Effector memory CD8-positive, alpha-beta T cell (primary cell): Measurements from ENCODE around the gene FRMD5.

Experiments
- ATAC-seq: fragments of 150-1000 bp; cut with Tn5 transposase; replicated peaks from 2 replicates; pipeline ENCODE4 v1.10.0; 2021; ENCODE audit warnings: mild to moderate bottlenecking, moderate library complexity
- DNase-seq, 3 experiments: peaks; one replicate each; pipeline ENCODE4 v3.0.0; 2021
- H3K27ac Mint-ChIP-seq, 2 donors: one replicate each; pipeline ENCODE4 v1.8.0; 2022; ENCODE audit warnings: mild to moderate bottlenecking in 2 of 2, mixed read lengths in 2 of 2, moderate library complexity in 2 of 2
- H3K27me3 Mint-ChIP-seq, 2 donors: one replicate each; pipeline ENCODE4 v1.8.0; 2022; ENCODE audit warnings: mixed read lengths in 2 of 2
- H3K36me3 Mint-ChIP-seq: one replicate; pipeline ENCODE4 v1.8.0; 2022; ENCODE audit warnings: mild to moderate bottlenecking, moderate library complexity, mixed read lengths; ENCODE audit not compliant: insufficient read depth
- H3K4me1 Mint-ChIP-seq, 2 donors: one replicate each; pipeline ENCODE4 v1.8.0; 2022; ENCODE audit warnings: low read depth in 2 of 2, mixed read lengths in 2 of 2
- H3K4me3 Mint-ChIP-seq, 2 donors: one replicate each; pipeline ENCODE4 v1.8.0; 2022; ENCODE audit warnings: mild to moderate bottlenecking in 2 of 2, mixed read lengths in 2 of 2, moderate library complexity in 2 of 2
- H3K9me3 Mint-ChIP-seq, 2 donors: one replicate each; pipeline ENCODE4 v1.8.0; 2022; ENCODE audit warnings: mixed read lengths in 2 of 2

FRMD5 gene

GRCh38 chr15:43989938-43990337, 205.1 kb downstream of the FRMD5 start:
- Mint-ChIP-seq H3K4me3 (no peak overlapping the region), H3K27me3 (peaks cover 8 to 30% of the 10 kb centered on the region in 2 donors), H3K36me3 (no peaks in the 10 kb centered on the region), H3K27ac (no peak overlapping the region), H3K4me1 (no peaks in the 10 kb centered on the region), H3K9me3 (no peaks in the 10 kb centered on the region)
- DNase-seq (no peak), ATAC-seq (no peak)

- Mint-ChIP-seq H3K9me3 (no peaks in the 10 kb centered on the region), H3K27ac (no peak overlapping the region), H3K4me1 (no peaks in the 10 kb centered on the region), H3K4me3 (no peak overlapping the region), H3K27me3 (peaks cover 14 to 31% of the 10 kb centered on the region in 2 donors), H3K36me3 (no peaks in the 10 kb centered on the region)
- DNase-seq: no peak
- no peak for ATAC-seq
Observed at GRCh38 chr15:43988900-43989299, 206.2 kb downstream of the FRMD5 start.

GRCh38 chr15:43987924-43988323, 207.1 kb downstream of the FRMD5 start:
- H3K27ac Mint-ChIP-seq: no peak overlapping the region
- H3K36me3 Mint-ChIP-seq: no peaks in the 10 kb centered on the region
- no peaks in the 10 kb centered on the region for H3K4me1 Mint-ChIP-seq
- ATAC-seq (no peak), DNase-seq (no peak)
- no peak overlapping the region for H3K4me3 Mint-ChIP-seq
- H3K9me3 Mint-ChIP-seq: no peaks in the 10 kb centered on the region
- H3K27me3 Mint-ChIP-seq: peaks cover 18 to 41% of the 10 kb centered on the region in 2 donors

GRCh38 chr15:43985976-43986680, 208.9 kb downstream of the FRMD5 start:
- no peaks in the 10 kb centered on the region for H3K4me1 Mint-ChIP-seq
- DNase-seq: no peak
- peaks cover 31 to 53% of the 10 kb centered on the region in 2 donors for H3K27me3 Mint-ChIP-seq
- H3K4me3 Mint-ChIP-seq: no peak overlapping the region
- ATAC-seq: no peak
- no peaks in the 10 kb centered on the region for H3K36me3 Mint-ChIP-seq
- H3K9me3 Mint-ChIP-seq: no peaks in the 10 kb centered on the region
- H3K27ac Mint-ChIP-seq: no peak overlapping the region

GRCh38 chr15:43981576-43981975, 213.5 kb downstream of the FRMD5 start:
- Mint-ChIP-seq H3K4me1 (peaks cover 8 to 10% of the 10 kb centered on the region in 2 donors), H3K27me3 (peaks cover 37 to 47% of the 10 kb centered on the region in 2 donors)
- ATAC-seq: no peak

GRCh38 chr15:43977072-43977884, 217.8 kb downstream of the FRMD5 start:
- ATAC-seq: peak; percentile 61
- peaks cover 10 to 12% of the 10 kb centered on the region in 2 donors for H3K4me1 Mint-ChIP-seq
- DNase-seq: peak in 1 of 3 experiments; percentile 2
- H3K27ac Mint-ChIP-seq: no peak overlapping the region
- peaks cover 37 to 52% of the 10 kb centered on the region in 2 donors for H3K27me3 Mint-ChIP-seq
- H3K9me3 Mint-ChIP-seq: peaks cover 3 to 7% of the 10 kb centered on the region in 2 donors
- H3K36me3 Mint-ChIP-seq: no peaks in the 10 kb centered on the region
- H3K4me3 Mint-ChIP-seq: peak overlapping the region in 1 of 2 donors; percentile 6

More at GRCh38 chr15:43981576-43981975, 213.5 kb downstream of the FRMD5 start:
- no peak overlapping the region for H3K4me3 Mint-ChIP-seq
- no peaks in the 10 kb centered on the region for H3K36me3 Mint-ChIP-seq
- peaks cover 3 to 7% of the 10 kb centered on the region in 2 donors for H3K9me3 Mint-ChIP-seq
- DNase-seq: no peak
- H3K27ac Mint-ChIP-seq: no peak overlapping the region

GRCh38 chr15:43975770-43976169, 219.3 kb downstream of the FRMD5 start:
- Mint-ChIP-seq H3K27ac (no peak overlapping the region), H3K9me3 (peaks cover 3 to 7% of the 10 kb centered on the region in 2 donors), H3K4me3 (no peak overlapping the region), H3K4me1 (peaks cover 10 to 12% of the 10 kb centered on the region in 2 donors), H3K36me3 (no peaks in the 10 kb centered on the region), H3K27me3 (peaks cover 28 to 39% of the 10 kb centered on the region in 2 donors)
- ATAC-seq (no peak), DNase-seq (no peak)

- peaks cover 10 to 12% of the 10 kb centered on the region in 2 donors for H3K4me1 Mint-ChIP-seq
- no peak overlapping the region for H3K27ac Mint-ChIP-seq
- H3K36me3 Mint-ChIP-seq: no peaks in the 10 kb centered on the region
- DNase-seq (no peak), ATAC-seq (no peak)
- peaks cover 3 to 7% of the 10 kb centered on the region in 2 donors for H3K9me3 Mint-ChIP-seq
- H3K27me3 Mint-ChIP-seq: peaks cover 28 to 35% of the 10 kb centered on the region in 2 donors
- no peak overlapping the region for H3K4me3 Mint-ChIP-seq
Observed at GRCh38 chr15:43975326-43975725, 219.7 kb downstream of the FRMD5 start.

- Mint-ChIP-seq H3K36me3 (no peaks in the 10 kb centered on the region), H3K4me1 (peaks cover 10 to 12% of the 10 kb centered on the region in 2 donors), H3K4me3 (no peak overlapping the region), H3K9me3 (peaks cover 3 to 7% of the 10 kb centered on the region in 2 donors), H3K27ac (no peak overlapping the region), H3K27me3 (peaks cover 28 to 35% of the 10 kb centered on the region in 2 donors)
- ATAC-seq: no peak
- DNase-seq: no peak
Observed at GRCh38 chr15:43974852-43975251, 220.2 kb downstream of the FRMD5 start.

GRCh38 chr15:43969802-43970375, 225.2 kb downstream of the FRMD5 start:
- H3K4me1 Mint-ChIP-seq: peaks cover 0 to 2% of the 10 kb centered on the region in 2 donors
- no peaks in the 10 kb centered on the region for H3K36me3 Mint-ChIP-seq
- H3K27me3 Mint-ChIP-seq: peaks cover 26 to 35% of the 10 kb centered on the region in 2 donors
- H3K4me3 Mint-ChIP-seq: no peak overlapping the region
- H3K9me3 Mint-ChIP-seq: no peaks in the 10 kb centered on the region
- DNase-seq (no peak), ATAC-seq (no peak)
- H3K27ac Mint-ChIP-seq: no peak overlapping the region

GRCh38 chr15:43968551-43968950, 226.5 kb downstream of the FRMD5 start:
- ATAC-seq (no peak), DNase-seq (no peak)
- Mint-ChIP-seq H3K9me3 (no peaks in the 10 kb centered on the region), H3K36me3 (no peaks in the 10 kb centered on the region), H3K4me3 (no peak overlapping the region), H3K4me1 (peaks cover 0 to 2% of the 10 kb centered on the region in 2 donors), H3K27me3 (peaks cover 28 to 36% of the 10 kb centered on the region in 2 donors), H3K27ac (no peak overlapping the region)

GRCh38 chr15:43966646-43967045, 228.4 kb downstream of the FRMD5 start:
- Mint-ChIP-seq H3K4me3 (no peak overlapping the region), H3K27me3 (peaks cover 19 to 24% of the 10 kb centered on the region in 2 donors), H3K4me1 (no peaks in the 10 kb centered on the region), H3K27ac (no peak overlapping the region), H3K9me3 (no peaks in the 10 kb centered on the region), H3K36me3 (no peaks in the 10 kb centered on the region)
- ATAC-seq (no peak), DNase-seq (no peak)

- DNase-seq (no peak), ATAC-seq (no peak)
- Mint-ChIP-seq H3K9me3 (no peaks in the 10 kb centered on the region), H3K27ac (no peak overlapping the region), H3K4me1 (no peaks in the 10 kb centered on the region), H3K27me3 (peaks cover 37 to 45% of the 10 kb centered on the region in 2 donors), H3K36me3 (no peaks in the 10 kb centered on the region), H3K4me3 (no peak overlapping the region)
Observed at GRCh38 chr15:43958861-43959330, 236.2 kb downstream of the FRMD5 start.
